Liver (tissue), 9 donors: ENCODE data around the gene LDAH. TPM values are rescaled to one million over a fixed set of nuclear protein-coding genes. Genes with fewer than 3 reads are reported as not detected.

Experiments
- DNase-seq: peaks from one replicate; pipeline ENCODE4 v3.0.0-alpha.2; 2017; ENCODE audit warnings: low spot score
- H3K27ac ChIP-seq, 2 donors: one replicate each; pipeline ENCODE4 v1.7.0; 2013; ENCODE audit warnings: inconsistent platforms in 2 of 2, low read length in 2 of 2, control low read depth in 1 of 2, low read depth in 1 of 2, mild to moderate bottlenecking in 1 of 2
- H3K27me3 ChIP-seq, 4 donors: one replicate each; pipeline versions ENCODE4 v1.6.1 to v1.7.0; 2013; ENCODE audit warnings: low read length in 3 of 4, inconsistent platforms in 1 of 4, mild to moderate bottlenecking in 1 of 4, moderate library complexity in 1 of 4; ENCODE audit not compliant: control insufficient read depth in 4 of 4, insufficient read depth in 4 of 4
- H3K36me3 ChIP-seq, 4 donors: one replicate each; pipeline versions ENCODE4 v1.6.1 to v1.7.0; 2013; ENCODE audit warnings: low read length in 3 of 4, mild to moderate bottlenecking in 3 of 4, low read depth in 1 of 4, moderate library complexity in 1 of 4; ENCODE audit not compliant: control insufficient read depth in 4 of 4, insufficient read depth in 3 of 4
- H3K4me1 ChIP-seq, 4 donors: one replicate each; pipeline versions ENCODE4 v1.6.1 to v1.7.0; 2013; ENCODE audit warnings: low read length in 3 of 4, mild to moderate bottlenecking in 3 of 4, moderate library complexity in 1 of 4; ENCODE audit not compliant: control insufficient read depth in 4 of 4, insufficient read depth in 4 of 4
- H3K4me3 ChIP-seq, 3 donors: one replicate each; pipeline versions ENCODE4 v1.6.1 to v1.7.0; 2013; ENCODE audit warnings: low read length in 3 of 3, control low read depth in 1 of 3, low read depth in 1 of 3, mild to moderate bottlenecking in 1 of 3
- H3K9ac ChIP-seq, 2 donors: one replicate each; pipeline ENCODE4 v1.7.0; 2013; ENCODE audit warnings: low read length in 2 of 2, mild to moderate bottlenecking in 2 of 2, moderate library complexity in 2 of 2, control low read depth in 1 of 2, low read depth in 1 of 2
- H3K9me3 ChIP-seq, 4 donors: one replicate each; pipeline versions ENCODE4 v1.6.1 to v1.7.0; 2013; ENCODE audit warnings: low read length in 3 of 4; ENCODE audit not compliant: control insufficient read depth in 4 of 4
- ATF3 ChIP-seq: IDR thresholded peaks from 2 replicates; pipeline ENCODE4 v1.6.1; 2016; ENCODE audit warnings: antibody characterized with exemption
- CTCF ChIP-seq: fragments of 150-350 bp; IDR thresholded peaks from 2 replicates; pipeline ENCODE4 v1.5.1; 2017; ENCODE audit warnings: improper control_type of control experiment, low read depth, low read length; ENCODE audit not compliant: missing input control
- FOXA1 ChIP-seq: IDR thresholded peaks from 2 replicates; pipeline ENCODE4 v1.6.1; 2016; ENCODE audit warnings: antibody characterized with exemption
- FOXA2 ChIP-seq: IDR thresholded peaks from 2 replicates; pipeline ENCODE4 v1.6.1; 2016; ENCODE audit warnings: antibody characterized with exemption
- GABPA ChIP-seq, 2 donors: IDR thresholded peaks in 1 of 2; conservative IDR thresholded peaks in 1 of 2; 2 replicates each; pipeline ENCODE4 v1.6.1; 2016; ENCODE audit warnings: antibody characterized with exemption in 2 of 2, mild to moderate bottlenecking in 1 of 2, moderate library complexity in 1 of 2
- HNF4A ChIP-seq, 2 donors: conservative IDR thresholded peaks; 2 replicates each; pipeline ENCODE4 v1.6.1; 2016; ENCODE audit warnings: antibody characterized with exemption in 2 of 2, mild to moderate bottlenecking in 2 of 2
- HNF4G ChIP-seq: IDR thresholded peaks from 2 replicates; pipeline ENCODE4 v1.6.1; 2016; ENCODE audit warnings: antibody characterized with exemption
- JUND ChIP-seq, 2 donors: IDR thresholded peaks; 2 replicates each; pipeline ENCODE4 v1.6.1; 2016; ENCODE audit warnings: antibody characterized with exemption in 2 of 2
- MAX ChIP-seq: IDR thresholded peaks from 2 replicates; pipeline ENCODE4 v1.6.1; 2016; ENCODE audit warnings: antibody characterized with exemption
- NR2F2 ChIP-seq: IDR thresholded peaks from 2 replicates; pipeline ENCODE4 v1.6.1; 2016; ENCODE audit warnings: antibody characterized with exemption
- REST ChIP-seq: IDR thresholded peaks from 2 replicates; pipeline ENCODE4 v1.6.1; 2016; ENCODE audit warnings: antibody characterized with exemption, mild to moderate bottlenecking
- RXRA ChIP-seq, 2 donors: IDR thresholded peaks; 2 replicates each; pipeline ENCODE4 v1.6.1; 2017 to 2018; ENCODE audit warnings: antibody characterized with exemption in 2 of 2, mild to moderate bottlenecking in 1 of 2
- SP1 ChIP-seq: IDR thresholded peaks from 2 replicates; pipeline ENCODE4 v1.6.1; 2018; ENCODE audit warnings: antibody characterized with exemption, mild to moderate bottlenecking
- TAF1 ChIP-seq: conservative IDR thresholded peaks from 2 replicates; pipeline ENCODE4 v1.6.1; 2016; ENCODE audit warnings: antibody characterized with exemption, mild to moderate bottlenecking
- YY1 ChIP-seq: IDR thresholded peaks from 2 replicates; pipeline ENCODE4 v1.6.1; 2016; ENCODE audit warnings: antibody characterized with exemption, mild to moderate bottlenecking
- ZBTB33 ChIP-seq: IDR thresholded peaks from 2 replicates; pipeline ENCODE4 v1.6.1; 2016; ENCODE audit warnings: antibody characterized with exemption
- WGBS: extraction: QIAGEN DNeasy Blood & Tissue Kit; methylation state at CpG from one replicate; pipeline ENCODE4 v1.1.7; 2013; 5-methylcytosine and 5-hydroxymethylcytosine counted together
- polyA plus RNA-seq, 2 donors: library from polyadenylated mRNA; stranded (reverse) in 1 of 2; unstranded in 1 of 2; fragments of 200-250 nt in 1 of 2; fragments of >200 nt in 1 of 2; fragmentation: Nextera tagmentation in 1 of 2; extraction: Ambion mirVana in 1 of 2; gene quantifications; one replicate each; pipeline versions ENCODE4 v1.2.1 to v1.2.3, GENCODE V29; 2013 to 2015
- total RNA-seq, 2 donors: library from RNA; depleted of rRNA; stranded (reverse); fragments of >200 nt; gene quantifications; one replicate each; pipeline ENCODE4 v1.2.3, GENCODE V29; 2014
- donor health status: healthy.
- donor health status: healthy.
- donor health status: healthy.
- donor health status: healthy.
- donor health status: healthy.

Gene LDAH
- total and polyA plus RNA-seq, 4 donors, result 5.8 to 17.7 (median 9.7) TPM

GRCh38 chr2:20762945-20763683 lies 59.8 kb downstream of the LDAH start:
- WGBS, result 97% methylated on average over 2 of the region's 2 CpGs

More at GRCh38 chr2:20762945-20763683, 59.8 kb downstream of the LDAH start:
- H3K4me3 ChIP-seq, result no peak overlapping the region
- no peaks in the 10 kb centered on the region for H3K27me3 ChIP-seq
- peaks cover 0 to 4% (median 2%) of the 10 kb centered on the region in 4 donors for H3K9me3 ChIP-seq
- H3K4me1 ChIP-seq, result no peaks in the 10 kb centered on the region
- no peak overlapping the region for H3K9ac ChIP-seq
- H3K36me3 ChIP-seq, result peaks cover 0 to 7% (median 3%) of the 10 kb centered on the region in 4 donors
- no peak for DNase-seq
- H3K27ac ChIP-seq, result no peak overlapping the region
- TF ChIP-seq SP1 (no peak), YY1 (no peak), NR2F2 (no peak), HNF4A (conservative IDR thresholded peaks at IDR 0.05) (no peak), CTCF (no peak), RXRA (IDR thresholded peaks at IDR 0.05) (no peak), ATF3 (no peak), MAX (no peak), TAF1 (no peak), HNF4G (no peak), GABPA (IDR thresholded peaks at IDR 0.05 in 1 of 2, conservative IDR thresholded peaks at IDR 0.05 in 1 of 2) (no peak), FOXA2 (no peak), FOXA1 (no peak), ZBTB33 (no peak), REST (no peak), JUND (IDR thresholded peaks at IDR 0.05) (no peak)
